GM18498 (cell line): ENCODE results near the gene SRPX.

Source experiments
- ATAC-seq: cut with Tn5 transposase; IDR thresholded peaks from one replicate; pipeline ENCODE4 v1.9.1; 2021; ENCODE audit warnings: mild to moderate bottlenecking, moderate library complexity; ENCODE audit not compliant: unreplicated experiment

SRPX gene, protein sequence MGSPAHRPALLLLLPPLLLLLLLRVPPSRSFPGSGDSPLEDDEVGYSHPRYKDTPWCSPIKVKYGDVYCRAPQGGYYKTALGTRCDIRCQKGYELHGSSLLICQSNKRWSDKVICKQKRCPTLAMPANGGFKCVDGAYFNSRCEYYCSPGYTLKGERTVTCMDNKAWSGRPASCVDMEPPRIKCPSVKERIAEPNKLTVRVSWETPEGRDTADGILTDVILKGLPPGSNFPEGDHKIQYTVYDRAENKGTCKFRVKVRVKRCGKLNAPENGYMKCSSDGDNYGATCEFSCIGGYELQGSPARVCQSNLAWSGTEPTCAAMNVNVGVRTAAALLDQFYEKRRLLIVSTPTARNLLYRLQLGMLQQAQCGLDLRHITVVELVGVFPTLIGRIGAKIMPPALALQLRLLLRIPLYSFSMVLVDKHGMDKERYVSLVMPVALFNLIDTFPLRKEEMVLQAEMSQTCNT

DNA sequence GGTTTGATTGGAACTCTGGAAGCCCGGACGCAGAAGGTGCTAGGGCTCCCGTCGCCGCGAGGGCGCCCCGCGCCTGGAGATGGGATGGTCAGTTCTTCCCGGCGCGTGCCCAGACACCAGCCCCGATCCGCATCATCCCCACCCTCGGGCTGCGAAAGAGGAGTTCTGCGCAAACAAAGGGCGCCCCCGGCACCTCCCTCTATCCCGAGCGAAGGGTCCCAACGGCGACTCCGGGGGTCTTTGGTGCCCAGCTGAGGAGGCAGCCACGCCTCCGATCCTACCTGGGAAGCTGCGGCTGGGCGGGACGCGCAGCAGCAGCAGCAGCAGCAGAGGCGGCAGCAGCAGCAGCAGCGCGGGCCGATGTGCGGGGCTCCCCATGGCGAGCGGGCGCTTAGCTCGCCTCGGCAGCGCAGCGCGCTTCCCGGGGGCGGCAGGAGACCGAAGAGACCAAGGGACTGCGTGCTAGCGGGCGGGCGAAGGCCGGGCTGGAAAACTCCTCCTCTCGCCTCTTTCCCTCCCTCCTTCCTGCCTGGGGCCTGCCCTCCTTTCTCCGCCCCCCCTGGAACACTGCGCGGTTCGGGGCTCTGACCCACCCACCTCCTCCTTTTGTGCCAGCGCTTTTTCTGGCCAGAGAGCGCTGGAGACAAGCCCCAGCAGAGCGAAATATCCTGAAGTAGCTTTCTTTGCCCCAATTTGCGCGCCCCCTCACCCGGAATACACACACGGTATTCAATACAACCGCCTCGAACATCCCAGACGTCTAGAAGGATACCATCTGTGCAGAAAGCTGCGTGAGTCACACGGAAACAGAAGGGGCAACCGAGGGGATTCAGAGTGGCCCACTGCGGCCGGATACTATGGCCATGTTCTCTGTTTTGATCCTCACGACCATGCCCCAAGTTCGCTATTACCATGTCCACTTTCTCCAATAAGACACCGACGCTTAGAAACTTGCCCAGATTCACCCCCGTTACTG is at the start of gene SRPX:
TSS of gene SRPX (minus strand) at position 457 of the 976 bp plus-strand sequence. CDS start at position 378, 79 bp downstream.
- ATAC-seq: no peak

DNA sequence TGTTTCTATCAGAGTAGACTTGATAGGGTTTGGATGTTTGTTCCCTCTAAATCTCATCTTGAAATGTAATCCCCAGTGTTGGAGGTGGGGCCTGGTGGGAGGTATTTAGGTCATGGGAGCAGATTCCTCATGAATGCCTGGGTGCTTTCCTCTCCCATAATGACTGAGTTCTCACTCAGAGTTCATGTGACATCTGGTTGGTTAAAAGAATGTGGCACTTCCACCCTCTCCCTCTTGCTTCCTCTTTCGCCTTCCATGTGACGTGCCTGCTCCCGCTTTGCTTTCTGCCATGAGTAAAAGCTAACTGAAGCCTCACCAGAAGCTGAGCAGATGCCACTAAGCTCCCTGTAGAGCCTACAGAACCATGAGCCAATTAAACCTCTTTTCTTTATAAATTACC is 47.3 kb upstream of the SRPX start:
- no peak for ATAC-seq

DNA sequence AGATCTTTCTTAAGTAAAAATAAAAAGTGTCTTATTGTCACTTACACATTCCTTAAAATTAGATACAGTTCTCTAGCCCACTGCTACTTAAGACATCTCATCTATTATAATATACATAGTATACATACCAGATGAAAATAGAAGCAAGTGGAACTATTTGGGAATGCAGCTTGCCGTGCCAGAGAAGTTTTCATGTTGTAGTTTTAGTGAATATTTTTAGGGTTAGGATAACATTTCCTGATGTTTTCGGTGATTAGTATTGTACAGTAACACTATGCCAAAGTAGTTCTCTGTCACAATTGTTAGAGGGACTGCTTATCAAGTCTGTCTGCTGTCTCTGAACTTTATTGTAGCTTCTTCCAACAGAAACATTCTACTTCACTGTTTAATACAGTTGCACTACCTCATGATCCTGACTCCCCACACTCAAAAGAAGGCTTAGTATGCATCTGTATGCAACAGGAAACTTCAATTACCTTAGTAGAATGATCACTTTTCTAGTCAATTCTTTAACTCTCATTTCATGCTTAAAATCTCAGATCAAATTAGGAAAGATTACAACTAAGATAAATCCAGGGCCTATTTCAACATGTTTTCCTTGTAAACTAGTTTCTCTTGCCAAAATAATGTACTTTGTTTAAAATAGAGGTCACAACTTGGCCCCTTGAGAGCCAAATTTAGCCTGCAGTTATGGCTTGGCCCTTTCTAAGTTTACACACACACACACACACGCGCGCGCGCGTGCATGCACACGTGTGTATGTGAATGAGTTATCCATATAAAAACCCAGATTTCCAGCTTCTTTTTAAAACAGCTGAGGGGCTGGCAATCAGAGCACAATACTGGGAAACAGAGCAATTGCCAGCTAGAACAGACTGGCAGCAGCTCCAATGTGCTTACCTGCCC is 42.3 kb upstream of the SRPX start:
- ATAC-seq: no peak

DNA sequence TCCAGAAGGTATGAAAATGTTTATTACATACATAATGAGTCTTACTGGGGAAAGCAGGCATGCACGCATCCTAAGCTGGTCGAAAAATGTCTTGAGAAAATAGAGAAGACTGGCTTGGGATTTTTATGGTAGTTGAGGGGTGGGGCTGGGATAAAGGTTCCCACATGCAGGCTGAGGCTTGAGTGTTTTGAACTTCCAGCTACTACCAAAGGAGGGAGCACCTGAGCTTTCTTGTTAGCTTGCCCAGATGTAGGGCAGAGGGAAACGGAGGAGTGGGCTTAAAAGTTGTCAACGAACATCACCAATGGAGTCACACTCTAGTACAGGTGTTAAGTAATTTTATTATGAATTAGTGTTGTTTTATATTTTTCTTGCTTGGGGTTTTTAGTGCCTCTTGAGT is 39.6 kb upstream of the SRPX start:
- ATAC-seq: no peak

DNA sequence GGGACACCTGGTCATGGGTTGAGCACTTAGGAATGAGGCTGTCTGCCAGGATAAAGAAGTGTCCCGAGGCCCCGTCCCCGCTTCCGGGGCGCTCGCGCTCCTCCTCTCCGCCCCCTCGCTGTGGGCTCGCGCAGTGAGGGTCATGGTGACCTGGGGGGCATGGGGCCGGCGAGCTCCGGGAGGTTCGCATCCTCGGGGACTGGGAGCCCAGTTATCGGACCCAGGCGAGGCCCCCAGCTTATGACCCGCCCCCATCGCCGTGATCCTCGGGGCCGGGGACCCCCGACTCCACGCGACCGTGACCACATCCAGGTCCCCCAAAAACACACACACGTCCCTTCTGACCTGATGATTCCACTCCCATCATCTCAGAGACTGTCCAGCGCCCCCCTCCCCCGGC is 35.3 kb upstream of the SRPX start:
- no peak for ATAC-seq

DNA sequence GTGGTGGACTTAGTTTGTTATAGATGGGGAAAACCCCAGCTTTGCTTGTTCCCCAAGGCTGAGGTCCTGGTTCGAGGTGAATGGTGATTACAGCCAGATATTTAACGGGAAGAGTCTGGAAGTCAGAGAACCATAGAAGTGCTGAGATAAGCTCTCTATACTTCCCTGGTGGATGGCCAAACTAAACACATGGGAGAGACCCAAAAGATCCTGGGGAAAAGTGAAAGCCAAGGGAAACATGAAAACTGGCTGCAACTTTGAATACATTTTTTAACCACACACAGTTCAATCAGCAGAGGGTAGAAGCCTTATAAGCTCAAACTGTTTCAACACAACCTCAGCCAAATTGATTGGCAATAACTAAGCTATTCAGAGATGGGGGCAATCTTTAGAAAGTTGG is 29.3 kb upstream of the SRPX start:
- ATAC-seq: no peak

DNA sequence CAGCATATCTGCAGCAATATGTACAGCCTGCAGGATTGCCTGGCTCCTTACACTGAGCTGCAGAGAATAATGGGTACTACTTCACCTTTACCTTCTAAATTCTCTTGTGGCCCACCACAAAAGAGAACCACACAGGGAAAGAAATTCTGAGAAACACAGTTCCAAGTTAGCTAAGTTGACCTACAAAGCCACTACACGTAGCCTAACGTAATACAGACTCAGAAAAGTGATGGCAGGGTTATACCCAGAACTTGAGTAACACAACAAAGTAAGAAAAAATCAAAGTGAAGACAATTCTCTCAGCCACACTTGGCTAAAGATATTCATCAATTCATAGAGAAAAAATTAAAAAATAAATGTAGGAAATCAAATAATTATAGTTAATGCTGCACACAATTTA is 26.4 kb upstream of the SRPX start:
- ATAC-seq: no peak

DNA sequence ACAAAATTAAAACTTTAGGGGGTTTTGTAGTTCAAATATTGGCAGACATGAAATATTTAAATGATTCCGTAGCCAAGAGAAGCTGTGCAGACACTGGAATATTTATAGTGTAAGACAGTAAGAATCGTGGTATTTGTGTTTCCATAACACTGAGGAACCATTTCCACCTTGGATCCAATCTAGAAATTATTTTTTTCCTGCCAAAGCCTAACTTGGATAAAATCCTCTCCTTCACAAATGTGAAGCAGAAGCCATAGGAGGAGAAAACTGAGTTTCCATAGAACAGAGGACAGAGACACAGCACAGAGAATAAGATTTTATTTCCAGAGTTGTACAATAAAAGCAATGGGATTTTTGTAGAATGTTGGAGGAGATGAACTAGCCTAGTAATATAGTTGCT is 19.9 kb upstream of the SRPX start:
- ATAC-seq: no peak

DNA sequence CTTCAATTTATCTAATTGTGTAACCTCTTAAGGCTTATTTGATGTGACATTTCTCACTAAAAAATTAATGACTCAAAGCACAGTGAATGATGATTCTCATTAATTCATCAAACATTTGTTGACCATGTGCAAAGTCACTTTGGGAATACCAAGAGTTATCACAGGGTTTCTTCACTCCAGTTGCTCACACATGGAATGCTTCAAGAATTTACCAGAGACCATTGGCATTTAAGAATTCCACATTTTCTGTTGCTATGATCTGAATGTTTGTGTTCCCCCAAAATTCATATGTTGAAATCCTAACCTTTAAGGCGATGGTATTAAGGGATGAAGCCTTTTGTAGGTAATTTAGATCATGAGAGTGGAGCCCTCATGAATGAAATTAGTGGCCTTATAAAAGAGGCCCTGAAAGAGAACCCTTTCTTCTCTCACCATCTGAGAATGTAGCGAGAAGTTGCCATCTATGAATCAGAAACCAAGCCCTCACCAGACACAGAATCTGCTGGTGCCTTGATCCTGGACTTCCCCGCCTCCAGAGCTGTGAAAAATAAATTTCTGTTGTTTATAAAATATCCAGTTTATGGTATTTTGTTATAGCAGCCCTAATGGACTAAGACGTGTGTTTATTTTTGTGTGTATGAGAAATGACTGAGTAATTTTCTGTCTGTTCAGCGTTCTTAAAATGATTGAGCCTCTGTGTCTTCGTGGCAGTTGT is 16.4 kb upstream of the SRPX start:
- ATAC-seq: no peak

DNA sequence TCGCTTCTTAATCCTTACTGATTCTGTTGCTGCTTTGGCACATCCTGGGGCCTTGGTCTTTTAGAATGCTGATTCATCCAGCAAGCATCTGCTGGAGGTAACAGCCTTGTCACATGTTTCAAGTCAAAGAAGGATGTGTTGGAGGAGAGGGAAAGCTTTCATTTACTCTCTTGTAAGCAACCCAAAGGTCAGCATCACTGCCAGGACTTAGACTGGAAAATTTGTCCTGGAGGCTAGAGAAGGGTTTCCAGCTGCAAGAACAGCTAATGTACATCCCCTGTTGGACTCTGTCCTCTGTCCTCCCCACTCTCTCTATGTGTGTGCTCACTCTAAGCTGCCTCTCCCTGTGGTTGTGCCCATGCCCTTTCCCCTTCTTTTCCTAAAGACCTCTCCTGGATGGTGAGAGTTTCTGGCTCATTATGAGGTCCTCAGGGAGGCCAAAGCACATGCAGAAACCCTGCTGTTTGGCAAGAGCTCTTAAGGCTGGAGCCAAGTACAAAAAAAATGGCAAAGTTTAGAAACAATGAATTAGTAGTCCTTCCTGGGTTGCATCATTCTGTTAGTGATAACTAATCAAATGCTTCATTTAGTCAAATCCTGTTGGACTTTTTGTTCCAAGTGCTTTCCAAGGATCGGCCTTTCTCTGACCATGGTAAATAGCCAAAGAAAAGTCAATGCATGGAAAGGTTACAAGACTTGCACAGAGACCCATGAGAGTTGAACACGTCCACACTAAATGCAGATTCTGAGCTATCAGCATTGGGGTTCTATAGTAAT is 13.4 kb upstream of the SRPX start:
- ATAC-seq: no peak

DNA sequence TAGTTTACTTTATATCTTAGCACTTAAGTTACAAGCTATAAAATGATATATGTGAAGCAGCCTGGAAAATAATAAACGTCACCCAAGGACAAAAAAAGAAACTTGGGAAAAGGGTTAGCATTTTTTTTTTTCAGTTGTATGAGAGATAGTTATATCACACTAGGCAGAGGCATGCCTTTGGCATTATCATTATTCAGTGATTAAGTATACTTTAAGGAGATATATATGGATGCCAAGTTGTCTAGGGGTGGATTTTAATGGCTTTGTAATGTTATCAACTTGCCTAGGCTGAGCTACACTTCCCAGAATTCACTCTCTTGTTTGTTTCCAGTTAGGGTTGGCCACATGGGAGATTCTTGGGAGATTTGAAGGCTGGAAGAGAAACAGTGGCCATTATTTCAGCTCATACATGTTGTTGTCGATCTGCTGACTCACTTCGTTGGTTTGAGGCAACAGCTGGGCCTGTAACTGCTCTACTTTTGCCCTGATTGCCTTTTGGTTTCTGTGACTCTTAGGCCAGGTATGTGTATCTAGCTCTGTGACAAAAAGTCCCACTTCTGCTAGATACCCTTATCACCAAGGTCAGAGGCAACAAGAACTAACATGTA is 11.5 kb upstream of the SRPX start:
- ATAC-seq: no peak

DNA sequence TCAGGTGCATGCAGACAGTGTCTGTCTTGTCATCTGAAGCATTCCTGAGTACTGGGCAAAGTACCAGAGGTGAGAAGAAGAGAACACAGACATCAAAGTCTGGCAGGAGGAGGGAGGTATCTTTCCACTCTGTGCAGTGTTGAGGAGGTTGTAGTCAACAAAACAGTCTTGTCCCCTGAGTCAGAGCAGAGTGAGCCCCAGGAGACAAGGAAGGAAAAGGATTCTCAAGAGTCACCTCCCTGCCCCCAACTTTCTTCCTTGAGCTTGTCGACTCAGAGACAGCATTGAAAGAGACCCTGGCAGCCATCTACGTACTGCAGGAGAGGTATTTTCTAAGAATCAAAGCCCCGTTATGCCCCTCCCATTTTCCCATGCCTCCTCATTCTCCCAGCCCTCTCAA is 4.4 kb upstream of the SRPX start:
- no peak for ATAC-seq

DNA sequence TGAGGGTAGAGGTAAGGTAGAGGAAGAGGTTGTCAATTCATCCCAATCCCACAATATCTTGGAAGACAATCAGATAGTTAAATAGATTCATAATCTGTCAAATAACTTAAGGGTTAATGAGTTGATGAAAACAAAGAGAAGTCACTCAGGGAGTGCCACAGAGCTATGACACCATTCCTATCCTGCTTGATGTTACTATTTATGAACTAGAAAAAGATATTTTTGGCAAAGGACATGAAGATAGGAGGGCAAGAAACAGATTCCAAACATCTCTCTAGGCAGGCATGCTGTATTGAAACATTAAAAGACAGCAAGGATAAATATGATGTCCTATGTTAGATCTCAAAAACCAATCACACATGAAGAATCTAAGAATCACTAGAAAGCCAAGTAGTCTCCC is 3.5 kb upstream of the SRPX start:
- ATAC-seq: no peak

DNA sequence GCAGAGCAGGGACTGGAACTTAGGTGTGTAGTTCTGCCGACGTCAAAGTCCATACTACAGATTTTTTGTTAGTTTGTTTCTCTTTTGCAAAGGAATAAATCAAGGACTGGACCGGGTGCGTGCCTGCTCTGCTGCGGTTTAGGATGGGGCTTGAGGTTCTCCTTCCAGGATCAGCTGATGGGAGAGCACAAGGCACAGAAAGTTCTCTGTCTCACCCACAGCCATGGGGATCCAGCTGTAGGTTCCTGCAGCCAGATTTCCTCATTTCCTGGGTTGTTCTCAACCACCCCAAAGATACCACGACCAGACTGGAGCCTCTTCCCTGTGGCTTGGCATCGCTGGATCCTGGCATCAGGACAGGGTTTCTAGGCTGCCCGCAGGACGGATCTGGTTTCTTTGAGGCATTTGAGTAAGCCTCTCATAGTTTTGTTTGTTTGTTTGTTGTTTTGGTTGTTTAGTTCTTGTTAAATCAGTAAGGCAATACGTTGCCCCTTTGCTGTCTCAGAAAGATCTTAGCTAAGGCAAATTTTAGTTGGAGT is 789 bp upstream of the SRPX start:
- no peak for ATAC-seq

DNA sequence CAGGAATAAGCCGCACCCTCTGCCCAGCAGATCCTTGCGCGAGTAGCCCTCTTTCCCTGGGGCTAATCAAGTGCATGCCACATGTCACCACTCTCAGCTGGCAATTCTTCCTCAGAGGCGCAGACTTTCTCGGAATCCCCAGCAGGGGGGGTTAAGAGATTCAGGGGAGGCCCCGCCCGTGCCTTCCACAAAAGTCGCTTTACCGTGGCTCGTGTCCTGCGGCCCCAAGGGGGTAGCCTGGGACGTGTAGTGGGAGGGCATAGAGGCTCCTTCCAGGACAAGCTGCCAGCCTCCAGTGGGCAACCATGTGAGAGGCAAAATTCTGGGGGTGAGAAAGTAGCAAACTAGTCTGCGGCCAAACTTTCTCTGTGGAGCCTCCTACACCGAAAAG is 652 bp downstream of the SRPX start:
- no peak for ATAC-seq

DNA sequence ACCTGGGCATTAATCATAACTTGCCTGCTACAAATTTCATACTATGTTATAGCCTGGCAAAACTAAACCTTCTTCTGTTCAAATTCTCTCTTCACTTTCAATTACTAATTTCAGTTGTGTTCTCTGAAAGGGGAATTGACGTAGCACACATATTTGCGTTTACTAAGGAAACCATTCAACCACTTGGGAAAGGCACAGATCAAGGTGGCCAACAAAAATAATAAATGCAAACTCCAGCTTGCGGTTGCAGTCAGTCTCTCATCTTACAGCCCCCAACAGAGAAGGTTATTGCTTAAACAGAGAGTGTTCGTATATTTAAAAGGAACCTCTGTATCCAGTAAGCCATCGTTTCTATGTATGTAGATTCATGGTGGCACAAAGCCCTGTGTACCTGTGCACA is 4.0 kb downstream of the SRPX start:
- no peak for ATAC-seq

DNA sequence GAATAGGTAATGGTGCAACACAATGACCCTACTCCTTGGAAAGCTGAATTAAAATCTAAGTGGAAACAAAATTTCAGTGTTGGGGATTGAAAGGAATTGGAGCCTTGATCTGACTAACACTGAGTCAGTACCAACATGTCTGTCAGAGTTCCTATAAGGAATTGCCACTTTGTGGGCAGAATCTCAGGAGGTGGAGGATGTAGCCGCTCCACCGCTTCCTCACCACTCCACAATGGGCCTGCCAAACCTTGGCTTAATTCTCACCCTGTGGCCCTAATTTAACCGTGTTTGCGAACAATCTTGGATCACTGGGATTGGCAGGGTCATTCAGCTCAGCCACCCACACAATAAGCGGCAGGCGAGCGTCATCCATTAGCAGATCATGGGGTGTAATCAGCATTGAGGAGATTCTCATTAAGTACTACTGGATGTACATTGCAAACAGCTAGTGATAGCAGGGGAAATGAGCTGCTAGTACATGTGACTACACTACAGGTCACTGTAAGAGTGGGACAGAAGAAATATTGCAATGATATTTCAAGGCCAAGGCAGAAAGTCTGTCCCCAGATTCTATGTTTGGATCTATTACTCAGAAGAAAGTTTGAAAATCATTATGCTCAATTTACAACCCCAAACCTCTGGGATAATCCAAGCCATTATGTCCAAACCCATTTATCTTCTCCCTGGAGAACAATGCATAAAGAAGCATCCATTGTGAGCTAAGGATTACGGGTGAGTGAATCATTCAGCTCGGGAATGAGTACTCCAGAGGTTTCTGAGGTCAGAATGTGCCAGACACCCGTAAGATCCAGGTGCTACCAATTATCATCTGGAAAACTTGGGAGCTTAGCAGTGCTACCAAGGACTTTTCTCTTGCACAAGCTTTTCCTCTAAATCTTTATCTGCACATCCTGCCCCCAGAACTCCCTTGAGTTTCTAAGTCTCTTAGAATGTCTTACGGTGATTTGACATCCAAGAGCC is 5.8 kb downstream of the SRPX start:
- ATAC-seq: no peak

DNA sequence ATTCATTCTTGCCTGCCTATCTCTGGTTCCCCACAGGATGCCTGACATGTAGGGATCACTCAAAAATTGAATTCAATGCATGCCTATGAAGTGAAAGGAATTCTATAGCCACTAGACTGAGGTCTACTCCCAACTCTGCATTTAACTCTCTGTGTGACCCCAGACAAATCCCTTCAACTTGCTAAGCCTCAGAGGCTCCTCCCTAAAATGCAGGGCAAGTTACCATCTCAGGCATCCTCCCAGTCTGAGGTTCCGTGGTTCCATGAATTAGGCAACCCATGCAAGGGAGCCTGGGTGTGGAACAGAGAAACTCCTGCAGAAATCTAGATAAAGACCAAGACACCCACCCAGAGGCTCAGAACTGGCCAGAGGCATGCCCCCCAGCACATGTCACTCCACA is 6.6 kb downstream of the SRPX start:
- no peak for ATAC-seq
